ENCODE data around the gene RRM2.

GRCh38 chr2:10161206-10161931, 38.8 kb downstream of the RRM2 start:
- TF ChIP-seq CTCF (IDR thresholded peaks at IDR 0.05) (no peak), POLR2A (IDR thresholded peaks at IDR 0.05) (no peak)

All from uterus (tissue), 2 donors.